Heart right ventricle (tissue), 16 donors: ENCODE data around the gene IPCEF1. TPM values are rescaled to one million over a fixed set of nuclear protein-coding genes. Genes with fewer than 3 reads are reported as not detected.
"Not testable (repeated sequence)": the region's sequence is repeated elsewhere in the genome, so short reads cannot be mapped to it uniquely, and the experiment has no call there.

Source experiments
- ATAC-seq, 8 donors: fragments of 200-7000 bp; cut with Tn5 transposase; one replicate each; pipeline ENCODE4 v1.9.1; 2020; ENCODE audit warnings: mild to moderate bottlenecking in 8 of 8, moderate library complexity in 8 of 8, moderate number of reproducible peaks in 1 of 8
- DNase-seq, 2 donors: peaks; one replicate each; pipeline ENCODE4 v3.0.0-alpha.2; 2020
- H3K27ac ChIP-seq, 10 donors: fragments of 200-600 bp; sonication (generic) in 2 of 10; one replicate each; pipeline versions ENCODE4 v1.5.0 to v1.8.0; 2020 to 2022; ENCODE audit warnings: mild to moderate bottlenecking in 3 of 10
- H3K27me3 ChIP-seq, 7 donors: fragments of 200-600 bp; one replicate each; pipeline ENCODE4 v1.8.0; 2021 to 2022; ENCODE audit warnings: mild to moderate bottlenecking in 2 of 7
- H3K36me3 ChIP-seq, 9 donors: fragments of 200-600 bp; sonication (generic) in 1 of 9; one replicate each; pipeline versions ENCODE4 v1.5.0 to v1.8.0; 2020 to 2022; ENCODE audit warnings: mild to moderate bottlenecking in 2 of 9
- H3K4me1 ChIP-seq, 9 donors: fragments of 200-600 bp; sonication (generic) in 1 of 9; one replicate each; pipeline versions ENCODE4 v1.5.0 to v1.8.0; 2020 to 2022; ENCODE audit warnings: mild to moderate bottlenecking in 4 of 9
- H3K4me3 ChIP-seq, 10 donors: fragments of 200-600 bp; sonication (generic) in 2 of 10; one replicate each; pipeline versions ENCODE4 v1.5.0 to v1.8.0; 2020 to 2022; ENCODE audit warnings: mild to moderate bottlenecking in 7 of 10, moderate library complexity in 2 of 10
- H3K9me3 ChIP-seq, 11 donors: fragments of 200-600 bp in 10 of 11; sonication (generic) in 2 of 11; one replicate each; pipeline versions ENCODE4 v1.5.0 to v1.8.0; 2013 to 2022; ENCODE audit warnings: mild to moderate bottlenecking in 2 of 11, control low read depth in 1 of 11, moderate library complexity in 1 of 11
- CTCF ChIP-seq, 9 donors: fragments of 200-600 bp; sonication (generic) in 2 of 9; IDR thresholded peaks; one replicate each; pipeline versions ENCODE4 v1.5.0 to v1.8.0; 2021 to 2022; ENCODE audit warnings: antibody characterized with exemption in 9 of 9, mild to moderate bottlenecking in 5 of 9, moderate library complexity in 1 of 9
- WGBS, 2 donors: extraction: QIAGEN DNeasy Blood & Tissue Kit; methylation state at CpG; one replicate each; pipeline ENCODE4 v1.1.7; 2013; ENCODE audit warnings: inconsistent platforms in 1 of 2; 5-methylcytosine and 5-hydroxymethylcytosine counted together
- intact Hi-C, 10 donors: fragments of 100-400 bp; cut with DNase I; formaldehyde crosslinking; loops; one replicate each; pipeline versions ENCODE4 v1.11.1 to v1.14.2; 2022
- polyA plus RNA-seq, 2 donors: library from polyadenylated mRNA; stranded (reverse); fragments of 200-250 nt; gene quantifications; one replicate each; pipeline ENCODE4 v1.2.3, GENCODE V29; 2013
- total RNA-seq, 10 donors: library from RNA; stranded (reverse); fragmentation: NEBNext Ultra II Directional in 3 of 10; extraction: Animal tissue kit (Norgen Biotek cat#: 25700) in 3 of 10; gene quantifications; one replicate each; pipeline versions ENCODE4 v1.2.1 to v1.2.4, GENCODE V29; 2021 to 2023
- donor health status: Arrhythmogenic right ventricular cardiomyopathy.
- donor health status: ischemic (EF 13 %, LVEDD 7.1; RV severe dilation, severe dysfunction).
- donor health status: healthy with polysubstance abuse.
- donor health status: DM: no; HTN: yes; CAD: no.
- donor health status: DM: no; HTN: no; CAD: no.
- donor health status: ischemic (EF 25% LVEDD 6.9; RV normal size, moderate dysfunction).
- donor health status: ischemic (EF 25% LVEDD 5.7; RV mildly dilated, moderate dysfunction).
- donor health status: healthy.
- donor health status: DM: yes; HTN: yes; CAD: no.
- donor health status: Ischemic cardiomyopathy.
- donor health status: ischemic (EF 35%, LVEDD 5.7; RV mildly dilated, moderate dysfunction).
- donor health status: nonischemic (EF 11% LVEDD 7.7; RV severe dilation, severe dysfunction).
- donor health status: DM: yes; HTN: yes; CAD: no.
- donor health status: PGD.
- donor health status: ischemic (EF 29% LVEDD 5.4; RV normal size, mild dysfunction).
- donor health status: nonischemic (EF 23%, LVEDD 6.1; RV moderate dilation, normal function).

Gene IPCEF1
- total and polyA plus RNA-seq, 12 donors: 0.06 to 5.0 (median 1.4) TPM

DNA sequence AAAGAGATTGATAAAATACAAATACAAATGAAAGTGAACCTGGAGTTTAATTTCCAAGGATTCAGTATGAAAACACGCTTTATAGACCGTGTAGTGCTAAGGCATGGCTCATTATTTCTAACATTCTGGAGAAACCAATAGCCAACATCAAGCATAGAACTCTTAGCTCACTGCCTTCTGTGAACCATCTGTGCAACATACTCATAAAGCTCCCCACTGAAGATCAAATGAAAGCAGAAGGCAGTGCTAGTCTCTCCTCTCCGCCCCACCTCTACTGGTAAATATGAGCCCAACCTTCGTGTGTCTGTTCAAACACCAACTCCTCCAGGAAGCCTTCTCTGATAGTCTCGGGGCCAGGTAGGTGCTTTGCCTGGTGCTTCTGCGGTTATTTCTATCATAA is 153.6 kb downstream of the IPCEF1 start:
- intact Hi-C loops: no loop called here
- WGBS, 2 donors: 93 to 94% methylated on average over 6 of the region's 6 CpGs
- DNase-seq (no peak), ATAC-seq (no peak)
- H3K9me3 ChIP-seq: peaks cover 0 to 2% (median 0%) of the 10 kb centered on the region in 11 donors
- peaks cover 0 to 9% (median 0%) of the 10 kb centered on the region in 9 donors for H3K36me3 ChIP-seq
- peaks cover 0 to 25% (median 0%) of the 10 kb centered on the region in 9 donors for H3K4me1 ChIP-seq
- no peak for TF ChIP-seq CTCF (IDR thresholded peaks at IDR 0.05)
- no peaks in the 10 kb centered on the region for H3K27me3 ChIP-seq
- peak overlapping the region in 1 of 10 donors; percentile 28 for H3K27ac ChIP-seq
- no peak overlapping the region for H3K4me3 ChIP-seq

GRCh38 chr6:154202339-154202738 is 154.3 kb downstream of the IPCEF1 start:
- no peak for DNase-seq
- Histone ChIP-seq H3K36me3 (peaks cover 0 to 9% (median 0%) of the 10 kb centered on the region in 9 donors), H3K9me3 (peaks cover 0 to 2% (median 0%) of the 10 kb centered on the region in 11 donors), H3K4me1 (peaks cover 0 to 31% (median 0%) of the 10 kb centered on the region in 9 donors), H3K27me3 (no peaks in the 10 kb centered on the region), H3K4me3 (no peak overlapping the region), H3K27ac (peak overlapping the region in 1 of 10 donors; percentile 28)
- WGBS, 2 donors: 59 to 64% methylated on average over 3 of the region's 3 CpGs
- intact Hi-C loops: no loop called here
- TF ChIP-seq CTCF (IDR thresholded peaks at IDR 0.05): no peak
- peak in 2 of 8 donors; percentile 33 to 65 for ATAC-seq

- Histone ChIP-seq H3K27ac (peak overlapping the region in 1 of 10 donors; percentile 44), H3K4me1 (peaks cover 0 to 36% (median 0%) of the 10 kb centered on the region in 9 donors)
- H3K4me3 ChIP-seq, intact Hi-C loops, H3K36me3 ChIP-seq, H3K27me3 ChIP-seq, H3K9me3 ChIP-seq, DNase-seq: not testable (repeated sequence)
- 93 to 99% methylated on average over 4 of the region's 4 CpGs for WGBS, 2 donors
- ATAC-seq: peak in 1 of 8 donors; percentile 20
These were observed 154.9 kb downstream of the IPCEF1 start for GRCh38 chr6:154201688-154202087.

GRCh38 chr6:154197196-154197860 is 159.3 kb downstream of the IPCEF1 start:
- Histone ChIP-seq H3K27ac (peak overlapping the region in 1 of 10 donors; percentile 47), H3K36me3 (peaks cover 0 to 9% (median 0%) of the 10 kb centered on the region in 9 donors), H3K4me3 (no peak overlapping the region), H3K9me3 (no peaks in the 10 kb centered on the region), H3K27me3 (no peaks in the 10 kb centered on the region), H3K4me1 (peaks cover 0 to 19% (median 0%) of the 10 kb centered on the region in 9 donors)
- no peak for DNase-seq
- no peak for TF ChIP-seq CTCF (IDR thresholded peaks at IDR 0.05)
- intact Hi-C loops: no loop called here
- ATAC-seq: peak in 1 of 8 donors; percentile 30

- TF ChIP-seq CTCF (IDR thresholded peaks at IDR 0.05): no peak
- H3K27ac ChIP-seq: no peak overlapping the region
- no peaks in the 10 kb centered on the region for H3K9me3 ChIP-seq
- peaks cover 0 to 9% (median 0%) of the 10 kb centered on the region in 9 donors for H3K36me3 ChIP-seq
- peaks cover 0 to 16% (median 0%) of the 10 kb centered on the region in 9 donors for H3K4me1 ChIP-seq
- no peak overlapping the region for H3K4me3 ChIP-seq
- H3K27me3 ChIP-seq: no peaks in the 10 kb centered on the region
- DNase-seq: no peak
- WGBS, 2 donors: 86 to 88% methylated on average over 1 of the region's 1 CpG
- intact Hi-C loops: no loop called here
- no peak for ATAC-seq
These were observed 160.2 kb downstream of the IPCEF1 start for GRCh38 chr6:154196333-154196885.
